BJ (cell line): Measurements from ENCODE around the gene CCDC30. TPM values are rescaled to one million over a fixed set of nuclear protein-coding genes. Genes with fewer than 3 reads are reported as not detected.

Experiments
- CTCF ChIA-PET: fragments of 350-600 bp; formaldehyde crosslinking; extraction: SDS; loops from one replicate; lab custom pipeline; 2021; ENCODE audit warnings: antibody characterized with exemption, inconsistent platforms; lab: Yijun Ruan, JAX
- POLR2A ChIA-PET: fragments of 300-600 bp; sonication (Branson Sonifier 250); formaldehyde crosslinking; extraction: SDS; loops from one replicate; lab custom pipeline; 2021; ENCODE audit warnings: antibody characterized with exemption; lab: Charles Lee
- DNase-seq: peaks from one replicate; pipeline ENCODE4 v3.0.0-alpha.2; 2011; ENCODE audit warnings: low read depth
- H3K27me3 ChIP-seq: 2 replicates; pipeline ENCODE4 v1.6.0; 2011; ENCODE audit warnings: low read length; ENCODE audit not compliant: control insufficient read depth, insufficient read depth
- H3K36me3 ChIP-seq: 2 replicates; pipeline ENCODE4 v1.5.1; 2011; ENCODE audit warnings: low read length; ENCODE audit not compliant: control insufficient read depth, insufficient read depth
- H3K4me3 ChIP-seq: 2 replicates; pipeline ENCODE4 v1.5.1; 2011; ENCODE audit warnings: low read depth, mild to moderate bottlenecking, control low read depth, low read length
- CTCF ChIP-seq: IDR thresholded peaks from 2 replicates; pipeline ENCODE4 v1.5.1; 2011; ENCODE audit warnings: low read depth, mild to moderate bottlenecking, control low read depth, inconsistent platforms, low read length, moderate library complexity; ENCODE audit not compliant: insufficient read depth
- polyA plus RNA-seq: library from polyadenylated mRNA; depleted of rRNA; stranded (reverse); fragments of >200 nt; gene quantifications from 2 replicates; pipeline ENCODE4 v1.2.3, GENCODE V29; 2011

Gene CCDC30
- polyA plus RNA-seq, 1 experiment = 0.26 TPM

- no peak for DNase-seq
- H3K36me3 ChIP-seq = no peaks in the 10 kb centered on the region
- CTCF ChIA-PET = no interaction called here
- POLR2A ChIA-PET = no interaction called here
- H3K27me3 ChIP-seq = no peaks in the 10 kb centered on the region
- TF ChIP-seq CTCF = no peak
- H3K4me3 ChIP-seq = no peak overlapping the region
These were observed 89.5 kb downstream of the CCDC30 start for GRCh38 chr1:42552636-42553035.

GRCh38 chr1:42557230-42557851 lies 94.3 kb downstream of the CCDC30 start:
- ChIA-PET POLR2A (no interaction called here), CTCF (interaction anchor here (1.6 kb wide), 1 partner anchor 20 kb away, joined by 3 read pairs; no protein-coding TSS in a partner anchor)
- DNase-seq = no peak
- H3K27me3 ChIP-seq = no peaks in the 10 kb centered on the region
- H3K36me3 ChIP-seq = no peaks in the 10 kb centered on the region
- no peak overlapping the region for H3K4me3 ChIP-seq
- TF ChIP-seq CTCF = no peak

- TF ChIP-seq CTCF = no peak
- Histone ChIP-seq H3K27me3 (no peaks in the 10 kb centered on the region), H3K36me3 (no peaks in the 10 kb centered on the region), H3K4me3 (no peak overlapping the region)
- POLR2A ChIA-PET = interaction anchor here (0.8 kb wide), 1 partner anchor 137 kb away, joined by 4 read pairs; no protein-coding TSS in a partner anchor
- no peak for DNase-seq
- CTCF ChIA-PET = no interaction called here
These were observed 104.0 kb downstream of the CCDC30 start for GRCh38 chr1:42567038-42567437.

GRCh38 chr1:42576935-42577334 lies 113.8 kb downstream of the CCDC30 start:
- ChIA-PET POLR2A (no interaction called here), CTCF (interaction anchor here (1.0 to 3.6 kb wide), 4 partner anchors 9 to 497 kb away, joined by 3 to 15 read pairs (median 4); no protein-coding TSS in a partner anchor)
- H3K27me3 ChIP-seq = no peaks in the 10 kb centered on the region
- TF ChIP-seq CTCF = no peak
- no peak overlapping the region for H3K4me3 ChIP-seq
- no peak for DNase-seq
- no peaks in the 10 kb centered on the region for H3K36me3 ChIP-seq

- H3K27me3 ChIP-seq = no peaks in the 10 kb centered on the region
- no peak overlapping the region for H3K4me3 ChIP-seq
- ChIA-PET POLR2A (no interaction called here), CTCF (interaction anchor here (1.2 to 1.6 kb wide), 2 partner anchors 8 to 161 kb away, joined by 4 to 5 read pairs; no protein-coding TSS in a partner anchor)
- no peak for TF ChIP-seq CTCF
- no peak for DNase-seq
- no peaks in the 10 kb centered on the region for H3K36me3 ChIP-seq
These were observed 122.9 kb downstream of the CCDC30 start for GRCh38 chr1:42586016-42586415.
